HepG2 (cell line): Measurements from ENCODE around the gene BACH2. TPM values are rescaled to one million over a fixed set of nuclear protein-coding genes. Genes with fewer than 3 reads are reported as not detected.
A peak's percentile ranks its signal among the peaks of the same experiment; 100 is the strongest.

Experiments
- ATAC-seq: fragments of 200-7000 bp; cut with Tn5 transposase; 3 replicates; pipeline ENCODE4 v1.9.1; 2020; ENCODE audit warnings: mild to moderate bottlenecking, moderate library complexity
- BruUV-seq: library from RNA; stranded (reverse); fragments of 400-500 nt; replicated peaks from 2 replicates; lab custom pipeline; 2021; lab: Mats Ljungman, UMichigan
- CTCF ChIA-PET: fragments of 300-600 bp; formaldehyde crosslinking; extraction: SDS; loops from one replicate; lab custom pipeline; 2021; ENCODE audit warnings: low total read pairs, inconsistent platforms, low intra/inter-chr PET ratio; lab: Yijun Ruan, JAX
- POLR2A ChIA-PET: fragments of 350-600 bp; sonication (Branson Sonifier 250); formaldehyde crosslinking; loops from one replicate; lab custom pipeline; 2020; ENCODE audit warnings: antibody characterized with exemption, inconsistent platforms; lab: Yijun Ruan, JAX
- DNase-seq: peaks from one replicate; pipeline ENCODE4 v3.0.0-alpha.2; 2015; ENCODE audit warnings: low spot score
- FAIRE-seq: peaks from 3 replicates; lab custom pipeline; 2011; peaks lifted over from hg19 to GRCh38; lab: Jason Lieb, UNC
- H2AFZ ChIP-seq: one replicate; pipeline ENCODE4 v1.6.1; 2011; ENCODE audit warnings: low read length, inconsistent platforms
- H3K27ac ChIP-seq: fragments of 300-600 bp; 3 replicates; pipeline ENCODE4 v1.8.0; 2011; ENCODE audit warnings: mixed run types, mild to moderate bottlenecking, mixed read lengths, low read length, inconsistent platforms; ENCODE audit not compliant: insufficient read depth; ENCODE audit errors: extremely low read length
- H3K27me3 ChIP-seq, 2 experiments: fragments of 200-600 bp in 1 of 2; 2 replicates in 1 of 2; 3 replicates in 1 of 2; pipeline versions ENCODE4 v1.6.0 to v1.8.0; 2011; ENCODE audit warnings: low read length in 2 of 2, mild to moderate bottlenecking in 2 of 2, moderate library complexity in 2 of 2, inconsistent platforms in 1 of 2; ENCODE audit not compliant: insufficient read depth in 2 of 2, control insufficient read depth in 1 of 2
- H3K36me3 ChIP-seq, 2 experiments: fragments of 200-600 bp in 1 of 2; replicated peaks in 1 of 2; 2 replicates in 1 of 2; 3 replicates in 1 of 2; pipeline versions ENCODE4 v1.5.1 to v1.8.0; 2011; ENCODE audit warnings: low read length in 2 of 2, inconsistent platforms in 1 of 2; ENCODE audit not compliant: insufficient read depth in 2 of 2, control insufficient read depth in 1 of 2
- H3K4me1 ChIP-seq: 2 replicates; pipeline ENCODE4 v1.5.1; 2012; ENCODE audit warnings: low read length, inconsistent platforms; ENCODE audit not compliant: insufficient read depth
- H3K4me2 ChIP-seq: 2 replicates; pipeline ENCODE4 v1.6.0; 2011; ENCODE audit warnings: low read depth, low read length, inconsistent platforms
- H3K4me3 ChIP-seq, 3 experiments: fragments of 200-600 bp in 1 of 3; sonication (generic), shearing (Covaris generic) in 1 of 3; replicated peaks in 1 of 3; 2 replicates each; pipeline ENCODE4 v1.5.1; 2011 to 2016; ENCODE audit warnings: low read length in 3 of 3, inconsistent platforms in 2 of 3, low read depth in 2 of 3, mild to moderate bottlenecking in 2 of 3, control low read depth in 1 of 3, mixed read lengths in 1 of 3; ENCODE audit not compliant: insufficient read depth in 1 of 3
- H3K79me2 ChIP-seq: one replicate; pipeline ENCODE4 v1.6.1; 2011; ENCODE audit warnings: low read length, inconsistent platforms; ENCODE audit not compliant: insufficient read depth
- H3K9ac ChIP-seq: 2 replicates; pipeline ENCODE4 v1.6.0; 2011; ENCODE audit warnings: mild to moderate bottlenecking, low read depth, low read length, inconsistent platforms; ENCODE audit not compliant: insufficient read depth
- H3K9me3 ChIP-seq: 2 replicates; pipeline ENCODE4 v1.5.1; 2012; ENCODE audit warnings: mild to moderate bottlenecking, low read length
- H4K20me1 ChIP-seq: 2 replicates; pipeline ENCODE4 v1.6.0; 2011; ENCODE audit warnings: inconsistent platforms, mild to moderate bottlenecking, low read length, moderate library complexity; ENCODE audit not compliant: insufficient read depth
- FLYWCH1 ChIP-seq: sonication (generic); formaldehyde crosslinking; IDR thresholded peaks from 2 replicates; pipeline ENCODE4 v1.8.1; 2023; ENCODE audit warnings: mild to moderate bottlenecking, missing genetic modification reagents
- GRHL1 ChIP-seq: sonication (generic); formaldehyde crosslinking; conservative IDR thresholded peaks from 2 replicates; pipeline ENCODE4 v1.8.0; 2022; ENCODE audit warnings: missing genetic modification reagents
- HDAC6 ChIP-seq: fragments of 200-600 bp; sonication (generic); IDR thresholded peaks from 2 replicates; pipeline ENCODE4 v1.7.0; 2017; ENCODE audit warnings: mild to moderate bottlenecking, antibody characterized with exemption, low read length, low read depth
- JDP2 ChIP-seq: sonication (generic); formaldehyde crosslinking; IDR thresholded peaks from 2 replicates; pipeline ENCODE4 v1.8.1; 2022; ENCODE audit warnings: missing genetic modification reagents, borderline replicate concordance
- MLLT10 ChIP-seq: sonication (generic); formaldehyde crosslinking; IDR thresholded peaks from 2 replicates; pipeline ENCODE4 v1.4.0; 2020; ENCODE audit warnings: missing genetic modification reagents
- MTF2 ChIP-seq: sonication (generic); formaldehyde crosslinking; IDR thresholded peaks from 2 replicates; pipeline ENCODE4 v1.5.0; 2020; ENCODE audit warnings: missing genetic modification reagents, borderline replicate concordance
- NFIB ChIP-seq: sonication (generic); formaldehyde crosslinking; IDR thresholded peaks from 2 replicates; pipeline ENCODE4 v1.9.0; 2021; ENCODE audit warnings: missing genetic modification reagents, mild to moderate bottlenecking, borderline replicate concordance
- SKIL ChIP-seq: sonication (generic); formaldehyde crosslinking; IDR thresholded peaks from 2 replicates; pipeline ENCODE4 v1.8.0; 2022; ENCODE audit warnings: missing genetic modification reagents, mild to moderate bottlenecking, moderate library complexity, borderline replicate concordance
- SRSF4 ChIP-seq: fragments of 200-400 bp; formaldehyde crosslinking; IDR thresholded peaks from one replicate; pipeline ENCODE4 v1.6.1; 2018; ENCODE audit warnings: mild to moderate bottlenecking, low read depth, low read length, moderate library complexity; ENCODE audit not compliant: poor library complexity, severe bottlenecking
- TEF ChIP-seq: sonication (generic); formaldehyde crosslinking; IDR thresholded peaks from 2 replicates; pipeline ENCODE4 v1.5.0; 2020; ENCODE audit warnings: missing genetic modification reagents
- ZEB1 ChIP-seq: IDR thresholded peaks from 2 replicates; pipeline ENCODE4 v1.6.1; 2012; ENCODE audit warnings: mild to moderate bottlenecking, low read depth, inconsistent platforms; ENCODE audit not compliant: insufficient replicate concordance
- ZNF143 ChIP-seq: sonication (generic); formaldehyde crosslinking; IDR thresholded peaks from 2 replicates; pipeline ENCODE4 v1.4.0; 2020; ENCODE audit warnings: missing genetic modification reagents
- ZNF224 ChIP-seq: sonication (generic); formaldehyde crosslinking; IDR thresholded peaks from 2 replicates; pipeline ENCODE4 v1.5.0; 2020; ENCODE audit warnings: mild to moderate bottlenecking, missing genetic modification reagents
- ZNF660 ChIP-seq: sonication (generic); formaldehyde crosslinking; IDR thresholded peaks from 2 replicates; pipeline ENCODE4 v1.5.1; 2020; ENCODE audit warnings: mild to moderate bottlenecking, low read depth, missing genetic modification reagents, borderline replicate concordance
- ZNF841 ChIP-seq: sonication (generic); formaldehyde crosslinking; IDR thresholded peaks from 2 replicates; pipeline ENCODE4 v1.8.1; 2023; ENCODE audit warnings: missing genetic modification reagents, borderline replicate concordance
- WGBS: methylation state at CpG from one replicate; pipeline ENCODE4 v1.1.6; 2017; ENCODE audit warnings: low lambda C conversion rate; 5-methylcytosine and 5-hydroxymethylcytosine counted together
- in situ Hi-C: cut with HindIII; loops from 2 replicates; pipeline ENCODE4 v1.10.0; 2017; ENCODE audit warnings: low pct_unique_long_range_greater_than_20kb; ENCODE audit not compliant: extremely low pct_ligation_motif_present
- intact Hi-C: fragments of 100-400 bp; cut with micrococcal nuclease; formaldehyde crosslinking; loops from one replicate; pipeline ENCODE4 v1.10.0; 2022; ENCODE audit not compliant: unreplicated experiment
- polyA plus RNA-seq, 8 experiments: library from polyadenylated mRNA; depleted of rRNA in 3 of 8; stranded (reverse) in 7 of 8; unstranded in 1 of 8; fragments of >200 nt; fragmentation: Illumina TruSeq in 4 of 8; extraction: Trizol in 4 of 8; gene quantifications; 2 replicates each; pipeline versions ENCODE4 v1.2.1 to v1.2.3, GENCODE V29; 2011 to 2016; ENCODE audit warnings: low read depth in 4 of 8, missing spikeins in 1 of 8, mixed read lengths in 1 of 8; ENCODE audit not compliant: insufficient read depth in 1 of 8
- total RNA-seq, 5 experiments: library from RNA; depleted of rRNA; stranded (reverse); fragments of >200 nt; fragmentation: Illumina TruSeq; extraction: Trizol; gene quantifications; 2 replicates each; pipeline ENCODE4 v1.2.3, GENCODE V29; 2016; ENCODE audit warnings: low read depth in 1 of 5
- TF ChIP-seq, protein P1 (sequence below): fragments of 450-650 bp; IDR thresholded peaks from 2 replicates; pipeline ENCODE4 v1.6.1; 2016

The BACH2 gene
- total and polyA plus RNA-seq, 2 of the 13 experiments (the other 11 are each of a cell fraction or from before 2014, with no cell fraction given): 0.01 TPM; not detected in 1

DNA sequence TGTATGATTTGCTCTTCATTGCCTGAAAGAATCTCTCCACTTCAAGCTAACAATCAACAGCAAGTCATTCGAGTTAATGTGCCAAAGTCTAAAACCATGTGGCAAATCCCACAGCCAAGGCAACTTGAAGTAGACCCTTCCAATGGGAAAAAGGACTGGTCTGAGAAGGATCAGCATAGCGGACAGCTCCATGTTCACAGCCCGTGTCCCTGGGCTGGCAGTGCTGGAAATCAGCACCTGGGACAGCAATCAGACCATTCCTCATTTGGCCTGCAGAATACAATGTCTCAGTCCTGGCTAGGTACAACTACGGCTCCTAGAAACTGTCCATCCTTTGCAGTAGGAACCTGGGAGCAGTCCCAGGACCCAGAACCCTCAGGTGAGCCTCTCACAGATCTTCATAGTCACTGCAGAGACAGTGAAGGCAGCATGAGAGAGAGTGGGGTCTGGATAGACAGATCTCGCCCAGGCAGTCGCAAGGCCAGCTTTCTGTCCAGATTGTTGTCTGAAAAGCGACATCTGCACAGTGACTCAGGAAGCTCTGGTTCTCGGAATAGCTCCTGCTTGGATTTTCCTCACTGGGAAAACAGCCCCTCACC lies 401.3 kb downstream of the BACH2 start:
- DNase-seq: peak; percentile 12
- CTCF ChIA-PET: no interaction called here
- Histone ChIP-seq H3K27ac (no peak overlapping the region), H3K4me1 (no peaks in the 10 kb centered on the region), H3K4me3 (no peak overlapping the region), H3K4me2 (no peak overlapping the region), H4K20me1 (no peaks in the 10 kb centered on the region), H2AFZ (no peak overlapping the region), H3K9ac (no peak overlapping the region), H3K9me3 (no peaks in the 10 kb centered on the region), H3K36me3 (no peaks in the 10 kb centered on the region), H3K27me3 (peaks cover 1 to 3% of the 10 kb centered on the region in 2 experiments; a peak in 1 of 5 replicates), H3K79me2 (no peaks in the 10 kb centered on the region)
- FAIRE-seq: peak; percentile 56
- no TSS peak for BruUV-seq
- intact Hi-C loops (no loop called here), in situ Hi-C loops (no loop called here)
- POLR2A ChIA-PET: no interaction called here
- WGBS: 11% methylated on average over 4 of the region's 8 CpGs
- peak; percentile 97 for ATAC-seq
- TF ChIP-seq NFIB: no peak
- no peak for TF ChIP-seq HDAC6
- no peak for TF ChIP-seq FLYWCH1
- no peak for TF ChIP-seq SRSF4
- TF ChIP-seq JDP2 (CRISPR knock-in tag): no peak; the same call in 1 of the 2 replicates
- no peak for TF ChIP-seq MLLT10 (CRISPR knock-in tag)
- no peak for TF ChIP-seq ZNF841 (CRISPR knock-in tag)
- no peak for TF ChIP-seq GRHL1 (CRISPR knock-in tag)
- TF ChIP-seq TEF (CRISPR knock-in tag): peak; percentile 75; the same call in 1 of the 2 replicates
- peak; percentile 69; the same call in 1 of the 2 replicates for TF ChIP-seq ZNF224
- TF ChIP-seq ZNF660 (CRISPR knock-in tag): no peak
- no peak for TF ChIP-seq ZEB1
- no peak for TF ChIP-seq ZNF143
- no peak for TF ChIP-seq MTF2 (CRISPR knock-in tag)
- TF ChIP-seq, protein P1, sequence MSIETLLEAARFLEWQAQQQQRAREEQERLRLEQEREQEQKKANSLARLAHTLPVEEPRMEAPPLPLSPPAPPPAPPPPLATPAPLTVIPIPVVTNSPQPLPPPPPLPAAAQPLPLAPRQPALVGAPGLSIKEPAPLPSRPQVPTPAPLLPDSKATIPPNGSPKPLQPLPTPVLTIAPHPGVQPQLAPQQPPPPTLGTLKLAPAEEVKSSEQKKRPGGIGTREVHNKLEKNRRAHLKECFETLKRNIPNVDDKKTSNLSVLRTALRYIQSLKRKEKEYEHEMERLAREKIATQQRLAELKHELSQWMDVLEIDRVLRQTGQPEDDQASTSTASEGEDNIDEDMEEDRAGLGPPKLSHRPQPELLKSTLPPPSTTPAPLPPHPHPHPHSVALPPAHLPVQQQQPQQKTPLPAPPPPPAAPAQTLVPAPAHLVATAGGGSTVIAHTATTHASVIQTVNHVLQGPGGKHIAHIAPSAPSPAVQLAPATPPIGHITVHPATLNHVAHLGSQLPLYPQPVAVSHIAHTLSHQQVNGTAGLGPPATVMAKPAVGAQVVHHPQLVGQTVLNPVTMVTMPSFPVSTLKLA: no peak
- no peak for TF ChIP-seq SKIL
